Tibial nerve (tissue), 4 donors: ENCODE data around the gene SEMA6B. TPM values are rescaled to one million over a fixed set of nuclear protein-coding genes. Genes with fewer than 3 reads are reported as not detected.

Experiments
- DNase-seq, 2 donors: peaks; one replicate each; pipeline ENCODE4 v3.0.0-alpha.2; 2019; ENCODE audit warnings: low spot score in 2 of 2
- H3K27ac ChIP-seq, 4 donors: fragments of 200-600 bp; sonication (generic) in 3 of 4; one replicate each; pipeline ENCODE4 v1.5.1; 2017 to 2019; ENCODE audit warnings: mild to moderate bottlenecking in 1 of 4
- H3K27me3 ChIP-seq, 2 donors: fragments of 200-600 bp; sonication (generic) in 1 of 2; one replicate each; pipeline versions ENCODE4 v1.5.1 to v1.6.0; 2017 to 2019
- H3K36me3 ChIP-seq, 3 donors: fragments of 200-600 bp; sonication (generic); one replicate each; pipeline ENCODE4 v1.5.1; 2018 to 2019
- H3K4me1 ChIP-seq, 4 donors: fragments of 200-600 bp; sonication (generic) in 3 of 4; one replicate each; pipeline ENCODE4 v1.5.1; 2017 to 2019
- H3K4me3 ChIP-seq, 4 donors: fragments of 200-600 bp; sonication (generic) in 3 of 4; one replicate each; pipeline ENCODE4 v1.5.1; 2017 to 2019; ENCODE audit warnings: mild to moderate bottlenecking in 1 of 4, moderate library complexity in 1 of 4
- H3K9me3 ChIP-seq, 4 donors: fragments of 200-600 bp; sonication (generic) in 3 of 4; one replicate each; pipeline ENCODE4 v1.5.1; 2017 to 2019
- EP300 ChIP-seq, 2 donors: sonication (generic); formaldehyde crosslinking; IDR thresholded peaks; one replicate each; pipeline ENCODE4 v1.6.1; 2017; ENCODE audit warnings: antibody characterized with exemption in 2 of 2, mild to moderate bottlenecking in 1 of 2
- POLR2A ChIP-seq, 2 donors: fragments of 450-650 bp; IDR thresholded peaks; one replicate each; pipeline ENCODE4 v1.6.1; 2017; ENCODE audit warnings: antibody characterized with exemption in 2 of 2, mild to moderate bottlenecking in 2 of 2, moderate library complexity in 2 of 2
- WGBS, 2 donors: methylation state at CpG; one replicate each; pipeline ENCODE4 v1.1.5; 2018; 5-methylcytosine and 5-hydroxymethylcytosine counted together
- total RNA-seq, 4 donors: library from RNA; depleted of rRNA; stranded (reverse); fragments of >200 nt; gene quantifications; one replicate each; pipeline ENCODE4 v1.1.0, GENCODE V29; 2016
- TF ChIP-seq, protein P1 (sequence below), 5 experiments: fragments of 200-600 bp in 3 of 5; fragments of 450-650 bp in 2 of 5; sonication (generic) in 3 of 5; IDR thresholded peaks; one replicate each; pipeline ENCODE4 v1.5.1; 2016 to 2019; ENCODE audit warnings: antibody characterized with exemption in 5 of 5, mild to moderate bottlenecking in 3 of 5, moderate library complexity in 2 of 5

The SEMA6B gene
- total RNA-seq, 4 donors from 2014 or later: 1.5 to 18.6 (median 7.4) TPM

DNA sequence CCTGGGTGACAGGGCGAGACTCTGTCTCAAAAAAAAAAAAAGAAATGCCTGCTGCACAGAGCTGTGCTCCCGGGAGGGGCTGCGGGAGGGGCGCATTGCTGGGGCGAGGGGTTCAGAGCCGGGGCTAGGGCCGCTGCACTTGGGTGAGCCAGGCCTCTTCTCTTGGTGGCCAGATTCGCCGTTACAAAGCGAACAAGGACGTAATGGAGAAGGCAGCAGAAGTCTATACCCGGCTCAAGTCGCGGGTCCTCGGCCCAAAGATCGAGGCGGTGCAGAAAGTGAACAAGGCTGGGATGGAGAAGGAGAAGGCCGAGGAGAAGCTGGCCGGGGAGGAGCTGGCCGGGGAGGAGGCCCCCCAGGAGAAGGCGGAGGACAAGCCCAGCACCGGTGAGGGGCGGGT lies 60.2 kb downstream of the SEMA6B start:
- no peak for DNase-seq
- Histone ChIP-seq H3K4me1 (peaks cover 0 to 5% (median 0%) of the 10 kb centered on the region in 4 donors), H3K4me3 (no peak overlapping the region), H3K27ac (no peak overlapping the region), H3K9me3 (no peaks in the 10 kb centered on the region), H3K36me3 (peaks cover 3 to 100% (median 11%) of the 10 kb centered on the region in 3 donors), H3K27me3 (no peaks in the 10 kb centered on the region)
- WGBS, 2 donors: 90 to 91% methylated on average over 23 of the region's 23 CpGs
- TF ChIP-seq, protein P1, sequence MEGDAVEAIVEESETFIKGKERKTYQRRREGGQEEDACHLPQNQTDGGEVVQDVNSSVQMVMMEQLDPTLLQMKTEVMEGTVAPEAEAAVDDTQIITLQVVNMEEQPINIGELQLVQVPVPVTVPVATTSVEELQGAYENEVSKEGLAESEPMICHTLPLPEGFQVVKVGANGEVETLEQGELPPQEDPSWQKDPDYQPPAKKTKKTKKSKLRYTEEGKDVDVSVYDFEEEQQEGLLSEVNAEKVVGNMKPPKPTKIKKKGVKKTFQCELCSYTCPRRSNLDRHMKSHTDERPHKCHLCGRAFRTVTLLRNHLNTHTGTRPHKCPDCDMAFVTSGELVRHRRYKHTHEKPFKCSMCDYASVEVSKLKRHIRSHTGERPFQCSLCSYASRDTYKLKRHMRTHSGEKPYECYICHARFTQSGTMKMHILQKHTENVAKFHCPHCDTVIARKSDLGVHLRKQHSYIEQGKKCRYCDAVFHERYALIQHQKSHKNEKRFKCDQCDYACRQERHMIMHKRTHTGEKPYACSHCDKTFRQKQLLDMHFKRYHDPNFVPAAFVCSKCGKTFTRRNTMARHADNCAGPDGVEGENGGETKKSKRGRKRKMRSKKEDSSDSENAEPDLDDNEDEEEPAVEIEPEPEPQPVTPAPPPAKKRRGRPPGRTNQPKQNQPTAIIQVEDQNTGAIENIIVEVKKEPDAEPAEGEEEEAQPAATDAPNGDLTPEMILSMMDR (IDR thresholded peaks at IDR 0.05): no peak
- TF ChIP-seq EP300 (IDR thresholded peaks at IDR 0.05) (no peak), POLR2A (IDR thresholded peaks at IDR 0.05) (no peak)

- no peak for DNase-seq
- WGBS, 2 donors: 89 to 93% methylated on average over 12 of the region's 12 CpGs
- Histone ChIP-seq H3K4me3 (no peak overlapping the region), H3K36me3 (peaks cover 4 to 100% (median 16%) of the 10 kb centered on the region in 3 donors), H3K4me1 (no peaks in the 10 kb centered on the region), H3K27ac (no peak overlapping the region), H3K27me3 (no peaks in the 10 kb centered on the region), H3K9me3 (no peaks in the 10 kb centered on the region)
- TF ChIP-seq POLR2A (IDR thresholded peaks at IDR 0.05) (no peak), EP300 (IDR thresholded peaks at IDR 0.05) (no peak)
- TF ChIP-seq, protein P1 (IDR thresholded peaks at IDR 0.05): no peak
Measured at GRCh38 chr19:4498694-4499093, 60.8 kb downstream of the SEMA6B start.

GRCh38 chr19:4497770-4498389 lies 61.6 kb downstream of the SEMA6B start:
- no peaks in the 10 kb centered on the region for H3K4me1 ChIP-seq
- H3K27me3 ChIP-seq: no peaks in the 10 kb centered on the region
- no peak for DNase-seq
- H3K36me3 ChIP-seq: peaks cover 8 to 98% (median 19%) of the 10 kb centered on the region in 3 donors
- TF ChIP-seq EP300 (IDR thresholded peaks at IDR 0.05) (no peak), POLR2A (IDR thresholded peaks at IDR 0.05) (no peak)
- TF ChIP-seq, protein P1 (IDR thresholded peaks at IDR 0.05): no peak
- H3K27ac ChIP-seq: no peak overlapping the region
- 87 to 88% methylated on average over 16 to 22 of the region's 25 CpGs for WGBS, 2 donors
- no peaks in the 10 kb centered on the region for H3K9me3 ChIP-seq
- no peak overlapping the region for H3K4me3 ChIP-seq

GRCh38 chr19:4496304-4496703 lies 63.2 kb downstream of the SEMA6B start:
- WGBS, 2 donors: 87 to 88% methylated on average over 13 to 18 of the region's 18 CpGs
- no peak overlapping the region for H3K4me3 ChIP-seq

GRCh38 chr19:4495471-4495870 lies 64.0 kb downstream of the SEMA6B start:
- 84 to 86% methylated on average over 12 of the region's 12 CpGs for WGBS, 2 donors
- TF ChIP-seq, protein P1 (IDR thresholded peaks at IDR 0.05): no peak
- TF ChIP-seq EP300 (IDR thresholded peaks at IDR 0.05): no peak
- no peak for TF ChIP-seq POLR2A (IDR thresholded peaks at IDR 0.05)
- H3K9me3 ChIP-seq: no peaks in the 10 kb centered on the region
- H3K4me1 ChIP-seq: no peaks in the 10 kb centered on the region
- no peak overlapping the region for H3K4me3 ChIP-seq
- no peak for DNase-seq
- no peak overlapping the region for H3K27ac ChIP-seq
- no peaks in the 10 kb centered on the region for H3K27me3 ChIP-seq
- peaks cover 8 to 91% (median 19%) of the 10 kb centered on the region in 3 donors for H3K36me3 ChIP-seq

More at GRCh38 chr19:4496304-4496703, 63.2 kb downstream of the SEMA6B start:
- no peak overlapping the region for H3K27ac ChIP-seq
- no peaks in the 10 kb centered on the region for H3K9me3 ChIP-seq
- no peak for TF ChIP-seq POLR2A (IDR thresholded peaks at IDR 0.05)
- TF ChIP-seq, protein P1 (IDR thresholded peaks at IDR 0.05): no peak
- TF ChIP-seq EP300 (IDR thresholded peaks at IDR 0.05): no peak
- H3K36me3 ChIP-seq: peaks cover 8 to 92% (median 19%) of the 10 kb centered on the region in 3 donors
- no peak for DNase-seq
- H3K27me3 ChIP-seq: no peaks in the 10 kb centered on the region
- no peaks in the 10 kb centered on the region for H3K4me1 ChIP-seq
